Measurements from ENCODE around the gene MARCHF3. TPM values are rescaled to one million over a fixed set of nuclear protein-coding genes. Genes with fewer than 3 reads are reported as not detected.

MARCHF3 gene
- total and polyA plus RNA-seq, 2 of the 13 experiments (the other 11 are each of a cell fraction or from before 2014, with no cell fraction given): 4.8 to 11.9 TPM

DNA sequence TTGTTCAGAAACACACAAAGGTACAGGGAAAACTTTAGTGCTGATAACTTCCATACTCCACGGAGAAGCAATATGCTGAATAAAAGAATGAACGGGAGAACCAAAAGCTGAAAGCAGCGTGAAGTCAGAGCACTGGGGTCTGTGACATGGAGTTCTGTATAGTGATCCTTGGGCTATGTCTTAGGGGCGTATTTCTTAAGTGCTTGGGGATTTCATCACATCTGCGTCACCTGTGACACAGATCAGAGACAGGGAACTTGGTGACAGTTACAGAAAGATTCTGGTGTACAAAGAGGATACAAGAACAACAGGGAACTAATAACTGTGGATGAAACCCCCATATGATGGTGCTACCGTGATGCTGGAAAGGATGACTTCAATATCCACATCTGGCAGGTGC, 81.9 kb downstream of the MARCHF3 start:
- Histone ChIP-seq H3K4me3 (replicated peaks in 1 of 3; ENCODE audit: insufficient read depth in 1 of 3, low read depth in 2 of 3, low read length in 3 of 3) (no peak overlapping the region), H3K9me3 (ENCODE audit: low read length) (no peaks in the 10 kb centered on the region), H3K36me3 (replicated peaks in 1 of 2; ENCODE audit: control insufficient read depth in 1 of 2, insufficient read depth in 2 of 2, low read length in 2 of 2) (no peaks in the 10 kb centered on the region), H4K20me1 (ENCODE audit: insufficient read depth, low read length) (no peaks in the 10 kb centered on the region), H3K27ac (ENCODE audit: extremely low read length, insufficient read depth, low read length) (no peak overlapping the region), H3K4me2 (ENCODE audit: low read depth, low read length) (no peak overlapping the region), H3K9ac (ENCODE audit: insufficient read depth, low read depth, low read length) (no peak overlapping the region), H2AFZ (ENCODE audit: low read length) (no peak overlapping the region), H3K79me2 (ENCODE audit: insufficient read depth, low read length) (no peaks in the 10 kb centered on the region), H3K4me1 (ENCODE audit: insufficient read depth, low read length) (peaks cover 10% of the 10 kb centered on the region), H3K27me3 (ENCODE audit: control insufficient read depth in 1 of 2, insufficient read depth in 2 of 2, low read length in 2 of 2) (no peaks in the 10 kb centered on the region)
- FAIRE-seq: no peak
- TF ChIP-seq TMF1 (CRISPR knock-in tag; IDR thresholded peaks at IDR 0.05; ENCODE audit: low read depth): no peak
- no peak for TF ChIP-seq JDP2 (CRISPR knock-in tag; IDR thresholded peaks at IDR 0.05; ENCODE audit: borderline replicate concordance)
- TF ChIP-seq ZNF496 (CRISPR knock-in tag; IDR thresholded peaks at IDR 0.05; ENCODE audit: insufficient replicate concordance): no peak
- no peak for TF ChIP-seq NBN (conservative IDR thresholded peaks at IDR 0.05)
- TF ChIP-seq SALL2 (CRISPR knock-in tag; IDR thresholded peaks at IDR 0.05): no peak
- no peak for TF ChIP-seq PREB (CRISPR knock-in tag; IDR thresholded peaks at IDR 0.05)
- TF ChIP-seq HIVEP1 (CRISPR knock-in tag; IDR thresholded peaks at IDR 0.05): no peak
- TF ChIP-seq ZNF557 (CRISPR knock-in tag; IDR thresholded peaks at IDR 0.05): no peak
- TF ChIP-seq EP300 (IDR thresholded peaks at IDR 0.05; ENCODE audit: low read depth in 2 of 2, low read length in 2 of 2): no peak
- no peak for TF ChIP-seq EP300 (CRISPR knock-in tag; IDR thresholded peaks at IDR 0.05; ENCODE audit: borderline replicate concordance)
- TF ChIP-seq AGO2 (optimal IDR thresholded peaks at IDR 0.05; ENCODE audit: low read depth, low read length): no peak
- TF ChIP-seq ZBTB7B (CRISPR knock-in tag; IDR thresholded peaks at IDR 0.05): no peak
- no peak for TF ChIP-seq ZGPAT (CRISPR knock-in tag; IDR thresholded peaks at IDR 0.05)
- TF ChIP-seq NFATC3 (CRISPR knock-in tag; IDR thresholded peaks at IDR 0.05): no peak
- TF ChIP-seq ZNF713 (CRISPR knock-in tag; IDR thresholded peaks at IDR 0.05): no peak
- no peak for TF ChIP-seq ZNF136 (CRISPR knock-in tag; IDR thresholded peaks at IDR 0.05; ENCODE audit: low read depth)
- no peak for TF ChIP-seq NFE2 (CRISPR knock-in tag; IDR thresholded peaks at IDR 0.05)
- no peak for TF ChIP-seq ERF (CRISPR knock-in tag; IDR thresholded peaks at IDR 0.05)
- no peak for TF ChIP-seq SAFB2 (CRISPR knock-in tag; IDR thresholded peaks at IDR 0.05; ENCODE audit: borderline replicate concordance, low read depth)
- TF ChIP-seq ZNF235 (CRISPR knock-in tag; IDR thresholded peaks at IDR 0.05; ENCODE audit: borderline replicate concordance): no peak
- POLR2A ChIA-PET: no interaction called here
- CTCF ChIA-PET (ENCODE audit: low intra/inter-chr PET ratio, low total read pairs): no interaction called here
- intact Hi-C loops (cut with micrococcal nuclease; ENCODE audit: unreplicated experiment) (no loop called here), in situ Hi-C loops (cut with HindIII; ENCODE audit: extremely low pct_ligation_motif_present, low pct_unique_long_range_greater_than_20kb) (no loop called here)
- 97% methylated on average over 6 of the region's 6 CpGs for WGBS (ENCODE audit: low lambda C conversion rate)
- BruUV-seq (replicated peaks): no TSS peak
- no peak for DNase-seq (ENCODE audit: low spot score)
- no peak for ATAC-seq
